ENCODE results near the gene COA3. TPM values are rescaled to one million over a fixed set of nuclear protein-coding genes. Genes with fewer than 3 reads are reported as not detected.

The COA3 gene
- total RNA-seq, 1 experiment from 2014 or later: 54.2 TPM

GRCh38 chr17:42835732-42836131 is 37.2 kb upstream of the COA3 start:
- H3K4me1 Mint-ChIP-seq: peaks cover 16% of the 10 kb centered on the region
- H3K9me3 Mint-ChIP-seq: no peaks in the 10 kb centered on the region
- no peak for DNase-seq (ENCODE audit: low spot score)
- peaks cover under 1% of the 10 kb centered on the region for H3K27me3 Mint-ChIP-seq (ENCODE audit: low read depth)
- H3K4me3 Mint-ChIP-seq: no peak overlapping the region
- ChIA-PET POLR2A (interaction anchor here (0.6 kb wide), 1 partner anchor 160 kb away, joined by 4 read pairs; no protein-coding TSS in a partner anchor), CTCF (interaction anchor here (0.9 to 3.8 kb wide), 3 partner anchors 7 to 103 kb away, joined by 3 to 19 read pairs (median 3); partner anchors contain the start of gene BECN1)
- H3K36me3 Mint-ChIP-seq: peaks cover 36% of the 10 kb centered on the region
- TF ChIP-seq E2F5 (CRISPR knock-in tag; IDR thresholded peaks at IDR 0.05): no peak
- ATAC-seq: no peak
- H3K27ac Mint-ChIP-seq: no peak overlapping the region

GRCh38 chr17:42833767-42834422 is 35.4 kb upstream of the COA3 start:
- POLR2A ChIA-PET: interaction anchor here (1.0 to 1.4 kb wide), 3 partner anchors 12 to 164 kb away, joined by 3 read pairs; partner anchors contain the start of genes AOC3 and RPL27
- Mint-ChIP-seq H3K4me3 (peak overlapping the region; percentile 93), H3K36me3 (peaks cover 23% of the 10 kb centered on the region), H3K27ac (peak overlapping the region; percentile 85), H3K27me3 (ENCODE audit: low read depth) (peaks cover 7% of the 10 kb centered on the region), H3K4me1 (peaks cover 16% of the 10 kb centered on the region), H3K9me3 (no peaks in the 10 kb centered on the region)
- TF ChIP-seq AR (CRISPR knock-in tag; IDR thresholded peaks at IDR 0.05): no peak
- TF ChIP-seq AFF4 (CRISPR knock-in tag; IDR thresholded peaks at IDR 0.05; ENCODE audit: borderline replicate concordance): no peak
- TF ChIP-seq SMAD4 (CRISPR knock-in tag; IDR thresholded peaks at IDR 0.05): 0 out of 2 replicates have a peak, but pooled peaks have one; percentile 0
- no peak for TF ChIP-seq JUN (CRISPR knock-in tag; IDR thresholded peaks at IDR 0.05)
- TF ChIP-seq CREB1 (CRISPR knock-in tag; IDR thresholded peaks at IDR 0.05): no peak
- TF ChIP-seq CTCF (IDR thresholded peaks at IDR 0.05): no peak
- TF ChIP-seq MYBL2 (CRISPR knock-in tag; IDR thresholded peaks at IDR 0.05): no peak
- 0 out of 2 replicates have a peak, but pooled peaks have one; percentile 14 for TF ChIP-seq KAT7 (CRISPR knock-in tag; IDR thresholded peaks at IDR 0.05; ENCODE audit: borderline replicate concordance)
- TF ChIP-seq ZNF263 (CRISPR knock-in tag; IDR thresholded peaks at IDR 0.05; ENCODE audit: low read depth): no peak
- TF ChIP-seq STAT6 (CRISPR knock-in tag; conservative IDR thresholded peaks at IDR 0.05; ENCODE audit: low read depth): no peak
- TF ChIP-seq FOXJ3 (CRISPR knock-in tag; IDR thresholded peaks at IDR 0.05; ENCODE audit: borderline replicate concordance): no peak
- CTCF ChIA-PET: interaction anchor here (0.9 to 3.8 kb wide), 6 partner anchors 9 to 153 kb away, joined by 3 to 19 read pairs (median 5); partner anchors contain the start of gene BECN1
- no peak; the same call in 1 of the 2 replicates for ATAC-seq
- DNase-seq (ENCODE audit: low spot score): no peak
